ENCODE results near the gene PDK1. TPM values are rescaled to one million over a fixed set of nuclear protein-coding genes. Genes with fewer than 3 reads are reported as not detected.
A peak's percentile ranks its signal among the peaks of the same experiment; 100 is the strongest.

The PDK1 gene
- total RNA-seq, 2 experiments from 2014 or later, result 56.8 to 85.5 TPM

- ChIA-PET POLR2A (no interaction called here), CTCF (no interaction called here)
- no peak overlapping the region for H3K4me3 Mint-ChIP-seq
- DNase-seq, result no peak
- intact Hi-C loops (cut with DNase I, micrococcal nuclease), result no loop called here
- no peaks in the 10 kb centered on the region for H3K27me3 Mint-ChIP-seq
- no peak overlapping the region for H3K27ac Mint-ChIP-seq
- ATAC-seq, result no peak
- peaks cover 18% of the 10 kb centered on the region for H3K36me3 Mint-ChIP-seq (ENCODE audit: low read depth)
- H3K9me3 Mint-ChIP-seq (ENCODE audit: low read depth), result no peaks in the 10 kb centered on the region
- H3K4me1 Mint-ChIP-seq, result no peaks in the 10 kb centered on the region
Measured at GRCh38 chr2:172617115-172617514, 61.2 kb downstream of the PDK1 start.

DNA sequence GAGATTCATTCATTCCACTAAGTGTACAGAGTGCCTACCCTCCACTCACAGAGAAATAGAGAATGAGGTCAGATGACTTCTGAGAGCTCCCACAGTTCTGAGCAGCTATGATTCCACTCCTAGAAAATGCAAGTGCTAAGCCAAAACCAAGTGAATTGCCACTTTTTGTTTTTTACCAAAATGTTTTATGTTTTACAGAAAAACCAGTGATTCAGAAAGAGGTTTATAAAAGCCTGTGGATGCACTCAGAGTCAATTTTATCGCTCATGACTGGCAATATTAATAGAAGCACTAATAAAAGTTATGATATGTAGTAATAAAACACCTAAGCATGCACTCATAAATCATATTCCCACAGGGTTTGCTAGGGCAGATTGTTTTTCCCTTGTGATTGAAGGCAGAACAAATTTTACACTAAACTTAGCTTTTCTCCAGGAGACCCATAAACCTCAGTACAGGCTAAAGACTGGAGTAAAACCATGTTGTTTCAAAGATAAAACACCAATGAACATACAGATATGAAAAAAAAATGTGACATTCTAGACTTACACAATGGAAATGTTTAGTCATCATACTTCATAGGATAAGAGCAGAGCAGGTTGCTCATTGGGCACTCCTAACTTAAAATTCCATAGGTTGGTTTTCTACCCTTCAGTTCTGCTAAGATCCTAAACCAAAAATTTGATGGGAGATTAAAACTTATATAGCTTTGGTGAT, 67.5 kb downstream of the PDK1 start:
- no peak overlapping the region for H3K27ac Mint-ChIP-seq
- no peak for ATAC-seq
- ChIA-PET POLR2A (no interaction called here), CTCF (no interaction called here)
- H3K4me3 Mint-ChIP-seq, result no peak overlapping the region
- no peaks in the 10 kb centered on the region for H3K27me3 Mint-ChIP-seq
- no peaks in the 10 kb centered on the region for H3K4me1 Mint-ChIP-seq
- peaks cover 18% of the 10 kb centered on the region for H3K36me3 Mint-ChIP-seq (ENCODE audit: low read depth)
- H3K9me3 Mint-ChIP-seq (ENCODE audit: low read depth), result no peaks in the 10 kb centered on the region
- intact Hi-C loops (cut with DNase I, micrococcal nuclease), result no loop called here
- no peak for DNase-seq

GRCh38 chr2:172624996-172625395, 69.1 kb downstream of the PDK1 start:
- DNase-seq (no peak), ATAC-seq (peak; percentile 26)
- Mint-ChIP-seq H3K27me3 (no peaks in the 10 kb centered on the region), H3K27ac (no peak overlapping the region), H3K4me3 (no peak overlapping the region), H3K9me3 (ENCODE audit: low read depth) (no peaks in the 10 kb centered on the region), H3K4me1 (no peaks in the 10 kb centered on the region), H3K36me3 (ENCODE audit: low read depth) (peaks cover 29% of the 10 kb centered on the region)
- ChIA-PET POLR2A (no interaction called here), CTCF (no interaction called here)
- intact Hi-C loops (cut with DNase I, micrococcal nuclease), result no loop called here

DNA sequence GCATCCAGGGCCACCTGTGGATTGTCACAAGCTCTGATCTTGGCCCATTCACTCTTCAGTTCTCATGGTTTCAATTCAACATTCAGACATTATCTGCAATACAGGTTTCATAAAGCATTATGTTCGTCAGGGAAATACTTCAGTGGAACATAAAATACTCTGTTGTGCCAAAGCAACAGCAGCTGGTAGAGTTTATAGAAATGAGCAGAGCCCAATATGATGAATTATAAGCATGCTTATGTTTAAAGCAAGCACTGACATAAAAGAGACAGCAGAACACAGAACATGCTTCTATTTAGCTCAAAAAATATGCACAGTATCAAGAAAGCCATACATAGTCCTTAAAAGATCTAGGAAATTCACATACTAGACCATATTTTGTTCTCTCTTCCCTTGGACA, 71.3 kb downstream of the PDK1 start:
- ChIA-PET POLR2A (no interaction called here), CTCF (interaction anchor here (0.6 kb wide), 1 partner anchor 1714 kb away, joined by 3 read pairs; no protein-coding TSS in a partner anchor)
- H3K27ac Mint-ChIP-seq, result no peak overlapping the region
- DNase-seq (no peak), ATAC-seq (no peak)
- H3K4me3 Mint-ChIP-seq, result no peak overlapping the region
- intact Hi-C loops (cut with DNase I, micrococcal nuclease), result no loop called here
- H3K9me3 Mint-ChIP-seq (ENCODE audit: low read depth), result no peaks in the 10 kb centered on the region
- H3K4me1 Mint-ChIP-seq, result no peaks in the 10 kb centered on the region
- no peaks in the 10 kb centered on the region for H3K27me3 Mint-ChIP-seq
- peaks cover 31% of the 10 kb centered on the region for H3K36me3 Mint-ChIP-seq (ENCODE audit: low read depth)

GRCh38 chr2:172628085-172628484, 72.2 kb downstream of the PDK1 start:
- intact Hi-C loops (cut with DNase I, micrococcal nuclease), result no loop called here
- peaks cover 31% of the 10 kb centered on the region for H3K36me3 Mint-ChIP-seq (ENCODE audit: low read depth)
- POLR2A ChIA-PET, result no interaction called here

GRCh38 chr2:172629586-172629985, 73.7 kb downstream of the PDK1 start:
- DNase-seq, result no peak
- CTCF ChIA-PET, result no interaction called here
- Mint-ChIP-seq H3K4me1 (no peaks in the 10 kb centered on the region), H3K27me3 (no peaks in the 10 kb centered on the region), H3K4me3 (no peak overlapping the region), H3K36me3 (ENCODE audit: low read depth) (peaks cover 24% of the 10 kb centered on the region), H3K9me3 (ENCODE audit: low read depth) (no peaks in the 10 kb centered on the region), H3K27ac (no peak overlapping the region)
- intact Hi-C loops (cut with DNase I, micrococcal nuclease), result no loop called here
- POLR2A ChIA-PET, result no interaction called here
- no peak for ATAC-seq

More at GRCh38 chr2:172628085-172628484, 72.2 kb downstream of the PDK1 start:
- no peak for DNase-seq
- H3K9me3 Mint-ChIP-seq (ENCODE audit: low read depth), result no peaks in the 10 kb centered on the region
- no peak for ATAC-seq
- H3K4me1 Mint-ChIP-seq, result no peaks in the 10 kb centered on the region
- CTCF ChIA-PET, result no interaction called here
- H3K27me3 Mint-ChIP-seq, result no peaks in the 10 kb centered on the region
- no peak overlapping the region for H3K27ac Mint-ChIP-seq
- H3K4me3 Mint-ChIP-seq, result no peak overlapping the region

DNA sequence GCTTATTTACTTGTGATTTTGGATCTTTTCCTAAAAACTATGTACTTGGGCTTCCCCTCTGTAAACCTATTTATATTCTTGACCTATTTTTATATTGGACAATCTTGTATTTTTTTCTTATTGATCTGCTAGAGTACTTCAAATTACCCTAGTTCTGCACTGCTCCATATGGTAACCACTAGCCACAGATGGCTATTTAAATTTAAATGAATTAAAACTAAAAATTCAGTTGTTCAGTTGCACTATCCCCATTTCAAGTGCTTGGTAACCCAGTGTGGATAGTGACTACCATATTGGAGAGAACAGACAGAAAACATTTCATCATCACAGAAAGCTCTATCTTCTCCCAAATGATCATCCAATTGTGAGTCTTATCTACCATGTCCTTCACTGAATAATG, 74.3 kb downstream of the PDK1 start:
- no peak overlapping the region for H3K27ac Mint-ChIP-seq
- no peak for DNase-seq
- ATAC-seq, result no peak
- no peaks in the 10 kb centered on the region for H3K4me1 Mint-ChIP-seq
- POLR2A ChIA-PET, result no interaction called here
- no peaks in the 10 kb centered on the region for H3K27me3 Mint-ChIP-seq
- H3K4me3 Mint-ChIP-seq, result no peak overlapping the region
- H3K9me3 Mint-ChIP-seq (ENCODE audit: low read depth), result no peaks in the 10 kb centered on the region
- intact Hi-C loops (cut with DNase I, micrococcal nuclease), result no loop called here
- peaks cover 22% of the 10 kb centered on the region for H3K36me3 Mint-ChIP-seq (ENCODE audit: low read depth)
- CTCF ChIA-PET, result no interaction called here

- H3K9me3 Mint-ChIP-seq (ENCODE audit: low read depth), result no peaks in the 10 kb centered on the region
- DNase-seq (no peak), ATAC-seq (no peak)
- POLR2A ChIA-PET, result no interaction called here
- H3K36me3 Mint-ChIP-seq (ENCODE audit: low read depth), result peaks cover 2% of the 10 kb centered on the region
- CTCF ChIA-PET, result no interaction called here
- no peaks in the 10 kb centered on the region for H3K27me3 Mint-ChIP-seq
- H3K4me3 Mint-ChIP-seq, result no peak overlapping the region
- no peak overlapping the region for H3K27ac Mint-ChIP-seq
- peaks cover under 1% of the 10 kb centered on the region for H3K4me1 Mint-ChIP-seq
- intact Hi-C loops (cut with DNase I, micrococcal nuclease), result no loop called here
Measured at GRCh38 chr2:172634477-172634876, 78.6 kb downstream of the PDK1 start.

DNA sequence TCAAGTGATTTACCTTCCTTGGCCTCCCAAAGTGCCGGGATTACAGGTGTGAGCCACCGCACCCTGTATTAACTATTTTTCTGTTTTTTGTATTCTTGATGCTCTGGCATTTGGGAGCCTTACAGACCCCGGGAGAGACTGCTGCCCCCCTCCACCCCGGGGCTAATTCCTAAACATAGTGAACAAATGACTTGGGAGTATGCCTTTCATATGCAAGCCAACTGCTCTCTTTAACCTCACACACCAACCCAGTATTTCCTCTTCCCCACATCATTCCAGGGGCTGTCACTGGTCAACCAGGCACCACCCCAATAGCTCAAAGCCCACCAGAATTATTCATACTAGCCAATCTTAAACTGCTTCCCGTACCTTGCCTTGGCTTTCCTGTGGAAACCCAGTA, 79.7 kb downstream of the PDK1 start:
- Mint-ChIP-seq H3K27me3 (no peaks in the 10 kb centered on the region), H3K36me3 (ENCODE audit: low read depth) (no peaks in the 10 kb centered on the region), H3K27ac (no peak overlapping the region), H3K9me3 (ENCODE audit: low read depth) (no peaks in the 10 kb centered on the region), H3K4me3 (no peak overlapping the region), H3K4me1 (peaks cover 11% of the 10 kb centered on the region)
- intact Hi-C loops (cut with DNase I, micrococcal nuclease), result no loop called here
- ChIA-PET CTCF (no interaction called here), POLR2A (no interaction called here)
- no peak for DNase-seq
- no peak for ATAC-seq

DNA sequence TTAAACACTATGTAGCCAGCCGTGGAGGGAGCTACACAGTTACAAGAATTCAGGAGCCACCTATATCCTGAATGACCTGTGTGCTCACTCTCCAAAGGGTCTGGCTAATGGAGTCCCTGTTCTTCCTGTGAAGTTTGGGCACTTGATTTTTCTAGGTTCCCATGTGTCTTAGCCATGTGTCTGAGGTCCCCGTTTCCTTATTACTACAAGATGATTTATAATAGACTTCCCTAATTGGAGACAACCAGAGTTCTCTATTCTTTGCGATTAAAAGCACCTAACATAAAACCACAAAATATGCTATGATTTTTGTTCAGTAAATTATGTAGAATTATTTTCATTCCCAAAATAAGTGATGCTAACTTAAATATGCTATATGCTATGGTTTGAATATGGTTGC, 83.4 kb downstream of the PDK1 start:
- POLR2A ChIA-PET, result no interaction called here
- no peak overlapping the region for H3K27ac Mint-ChIP-seq

GRCh38 chr2:172639823-172640222, 83.9 kb downstream of the PDK1 start:
- Mint-ChIP-seq H3K4me1 (peaks cover 16% of the 10 kb centered on the region), H3K9me3 (ENCODE audit: low read depth) (no peaks in the 10 kb centered on the region), H3K27ac (peak overlapping the region; percentile 1), H3K36me3 (ENCODE audit: low read depth) (no peaks in the 10 kb centered on the region), H3K4me3 (no peak overlapping the region), H3K27me3 (no peaks in the 10 kb centered on the region)
- POLR2A ChIA-PET, result no interaction called here
- DNase-seq (peak; percentile 38), ATAC-seq (peak; percentile 95)
- CTCF ChIA-PET, result no interaction called here
- intact Hi-C loops (cut with DNase I, micrococcal nuclease), result no loop called here

More for the DNA sequence above, 83.4 kb downstream of the PDK1 start:
- H3K4me3 Mint-ChIP-seq, result no peak overlapping the region
- CTCF ChIA-PET, result no interaction called here
- H3K9me3 Mint-ChIP-seq (ENCODE audit: low read depth), result no peaks in the 10 kb centered on the region
- ATAC-seq (no peak), DNase-seq (no peak)
- peaks cover 16% of the 10 kb centered on the region for H3K4me1 Mint-ChIP-seq
- H3K36me3 Mint-ChIP-seq (ENCODE audit: low read depth), result no peaks in the 10 kb centered on the region
- intact Hi-C loops (cut with DNase I, micrococcal nuclease), result no loop called here
- no peaks in the 10 kb centered on the region for H3K27me3 Mint-ChIP-seq

DNA sequence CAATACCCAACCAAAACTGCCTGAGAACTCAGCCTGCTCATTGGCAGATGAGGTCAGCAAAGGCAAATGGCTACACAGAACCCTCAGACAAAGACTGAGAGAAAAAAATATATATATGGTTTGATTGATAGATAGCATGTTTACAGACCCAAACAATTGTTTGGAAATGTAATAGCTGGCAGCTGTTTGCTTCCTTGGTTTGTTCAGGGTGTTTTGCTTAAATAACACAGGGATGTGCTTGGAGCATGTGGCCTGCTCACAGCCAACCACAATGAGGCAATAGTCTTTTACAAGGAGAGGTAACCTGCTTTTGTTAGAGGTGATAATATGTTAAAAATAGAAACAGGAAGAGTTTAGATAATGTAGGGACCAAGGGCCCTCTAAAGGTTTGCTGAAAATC, 84.5 kb downstream of the PDK1 start:
- POLR2A ChIA-PET, result no interaction called here
- no peaks in the 10 kb centered on the region for H3K36me3 Mint-ChIP-seq (ENCODE audit: low read depth)
- H3K4me3 Mint-ChIP-seq, result no peak overlapping the region
- CTCF ChIA-PET, result no interaction called here
- DNase-seq (no peak), ATAC-seq (no peak)
- H3K27ac Mint-ChIP-seq, result no peak overlapping the region
- H3K9me3 Mint-ChIP-seq (ENCODE audit: low read depth), result no peaks in the 10 kb centered on the region
- peaks cover 16% of the 10 kb centered on the region for H3K4me1 Mint-ChIP-seq
- intact Hi-C loops (cut with DNase I, micrococcal nuclease), result no loop called here
- H3K27me3 Mint-ChIP-seq, result no peaks in the 10 kb centered on the region

Measured in activated CD4-positive, alpha-beta T cell treated with anti-CD3 and anti-CD28 coated beads for 36 hours (primary cell).